A673 (cell line): Measurements from ENCODE around the gene COL5A1. TPM values are rescaled to one million over a fixed set of nuclear protein-coding genes. Genes with fewer than 3 reads are reported as not detected.

Experiments
- BruUV-seq: library from RNA; stranded (reverse); fragments of 400-500 nt; replicated peaks from 2 replicates; lab custom pipeline; 2021; lab: Mats Ljungman, UMichigan
- CTCF ChIA-PET: fragments of 300-600 bp; sonication (Branson Sonifier 250); formaldehyde crosslinking; loops from one replicate; lab custom pipeline; 2022; ENCODE audit warnings: antibody characterized with exemption; lab: Charles Lee
- POLR2A ChIA-PET: fragments of 300-600 bp; sonication (Branson Sonifier 250); formaldehyde crosslinking; loops from one replicate; lab custom pipeline; 2022; ENCODE audit warnings: antibody characterized with exemption; ENCODE audit not compliant: low non-redundant PET; lab: Charles Lee
- DNase-seq: peaks from one replicate; pipeline ENCODE4 v3.0.0-alpha.2; 2015; ENCODE audit warnings: low spot score
- H3K27ac ChIP-seq: fragments of 200-600 bp; sonication (generic); 2 replicates; pipeline ENCODE4 v1.5.1; 2016; ENCODE audit warnings: mixed run types, low read depth, mild to moderate bottlenecking, mixed read lengths, antibody characterized with exemption, low read length; ENCODE audit not compliant: poor library complexity, severe bottlenecking
- H3K27me3 ChIP-seq: fragments of 200-600 bp; sonication (generic); replicated peaks from 2 replicates; pipeline ENCODE4 v1.6.1; 2017; ENCODE audit warnings: mixed run types, low read depth, mild to moderate bottlenecking, mixed read lengths, antibody characterized with exemption, low read length; ENCODE audit not compliant: insufficient read depth, poor library complexity
- H3K36me3 ChIP-seq: fragments of 200-600 bp; sonication (generic); 2 replicates; pipeline ENCODE4 v1.6.1; 2016; ENCODE audit warnings: mixed run types, mild to moderate bottlenecking, mixed read lengths, antibody characterized with exemption, low read length; ENCODE audit not compliant: insufficient read depth, poor library complexity, severe bottlenecking
- H3K4me1 ChIP-seq: fragments of 200-600 bp; sonication (generic); 2 replicates; pipeline ENCODE4 v1.6.1; 2017; ENCODE audit warnings: mixed run types, mild to moderate bottlenecking, mixed read lengths, antibody characterized with exemption, low read length; ENCODE audit not compliant: insufficient read depth, poor library complexity, severe bottlenecking
- H3K4me3 ChIP-seq: fragments of 200-600 bp; sonication (generic); 2 replicates; pipeline ENCODE4 v1.5.1; 2016; ENCODE audit warnings: low read depth, mixed run types, mild to moderate bottlenecking, mixed read lengths, low read length; ENCODE audit not compliant: poor library complexity, severe bottlenecking
- H3K9me3 ChIP-seq: fragments of 200-600 bp; sonication (generic); 2 replicates; pipeline ENCODE4 v1.6.1; 2016; ENCODE audit warnings: mixed run types, low read depth, mild to moderate bottlenecking, mixed read lengths, antibody characterized with exemption, low read length; ENCODE audit not compliant: poor library complexity, severe bottlenecking
- CTCF ChIP-seq: fragments of 300-800, 200-600 bp; sonication (generic); conservative IDR thresholded peaks from 2 replicates; pipeline ENCODE4 v1.5.1; 2017; ENCODE audit warnings: low read depth, mild to moderate bottlenecking, antibody characterized with exemption, low read length, moderate library complexity, mixed read lengths
- EZH2 ChIP-seq: fragments of 200-600 bp; sonication (generic); IDR thresholded peaks from 2 replicates; pipeline ENCODE4 v1.6.1; 2017; ENCODE audit warnings: borderline replicate concordance, low read depth, mild to moderate bottlenecking, mixed read lengths, antibody characterized with exemption, low read length; ENCODE audit not compliant: poor library complexity, severe bottlenecking
- intact Hi-C: fragments of 100-400 bp; cut with micrococcal nuclease; formaldehyde crosslinking; loops from one replicate; pipeline ENCODE4 v1.10.0; 2022; ENCODE audit not compliant: unreplicated experiment
- total RNA-seq: library from RNA; stranded (reverse); gene quantifications from 2 replicates; pipeline ENCODE4 v1.2.3, GENCODE V29; 2021

COL5A1 gene
- total RNA-seq, 1 experiment from 2014 or later = 33.6 TPM

GRCh38 chr9:134830126-134830525 is 188.5 kb downstream of the COL5A1 start:
- H3K9me3 ChIP-seq = no peaks in the 10 kb centered on the region
- no peak for TF ChIP-seq EZH2
- TF ChIP-seq CTCF = no peak
- no peak overlapping the region for H3K27ac ChIP-seq
- no peaks in the 10 kb centered on the region for H3K27me3 ChIP-seq
- no peak for DNase-seq
- H3K4me3 ChIP-seq = no peak overlapping the region
- no TSS peak for BruUV-seq
- no peaks in the 10 kb centered on the region for H3K4me1 ChIP-seq
- ChIA-PET CTCF (no interaction called here), POLR2A (no interaction called here)
- intact Hi-C loops = no loop called here
- no peaks in the 10 kb centered on the region for H3K36me3 ChIP-seq

GRCh38 chr9:134830926-134831720 is 189.5 kb downstream of the COL5A1 start:
- ChIA-PET CTCF (no interaction called here), POLR2A (no interaction called here)
- no peaks in the 10 kb centered on the region for H3K9me3 ChIP-seq
- TF ChIP-seq EZH2 = no peak
- TF ChIP-seq CTCF = no peak
- H3K27me3 ChIP-seq = no peaks in the 10 kb centered on the region
- H3K27ac ChIP-seq = no peak overlapping the region
- BruUV-seq = no TSS peak
- H3K36me3 ChIP-seq = no peaks in the 10 kb centered on the region
- no peak overlapping the region for H3K4me3 ChIP-seq
- intact Hi-C loops = no loop called here
- no peak for DNase-seq
- H3K4me1 ChIP-seq = no peaks in the 10 kb centered on the region

- Histone ChIP-seq H3K36me3 (no peaks in the 10 kb centered on the region), H3K27ac (no peak overlapping the region), H3K4me1 (no peaks in the 10 kb centered on the region), H3K4me3 (no peak overlapping the region), H3K27me3 (no peaks in the 10 kb centered on the region), H3K9me3 (no peaks in the 10 kb centered on the region)
- intact Hi-C loops = no loop called here
- POLR2A ChIA-PET = no interaction called here
- no peak for DNase-seq
- CTCF ChIA-PET = no interaction called here
- BruUV-seq = no TSS peak
- no peak for TF ChIP-seq CTCF
- no peak for TF ChIP-seq EZH2
Observed at GRCh38 chr9:134832471-134832870, 190.9 kb downstream of the COL5A1 start.
